Head of caudate nucleus (tissue), 42 donors: ENCODE measurements around the gene MYRFL.
"Not testable (repeated sequence)": the region's sequence is repeated elsewhere in the genome, so short reads cannot be mapped to it uniquely, and the experiment has no call there.

Source experiments
- DNase-seq, 42 donors: peaks; one replicate each; pipeline versions ENCODE4 v3.0.0 to v3.0.0-alpha.2; 2020 to 2021; ENCODE audit warnings: mixed read lengths in 7 of 42
- intact Hi-C: fragments of 100-400 bp; cut with DNase I; formaldehyde crosslinking; loops from one replicate; pipeline ENCODE4 v1.15.0; 2022

The MYRFL gene

DNA sequence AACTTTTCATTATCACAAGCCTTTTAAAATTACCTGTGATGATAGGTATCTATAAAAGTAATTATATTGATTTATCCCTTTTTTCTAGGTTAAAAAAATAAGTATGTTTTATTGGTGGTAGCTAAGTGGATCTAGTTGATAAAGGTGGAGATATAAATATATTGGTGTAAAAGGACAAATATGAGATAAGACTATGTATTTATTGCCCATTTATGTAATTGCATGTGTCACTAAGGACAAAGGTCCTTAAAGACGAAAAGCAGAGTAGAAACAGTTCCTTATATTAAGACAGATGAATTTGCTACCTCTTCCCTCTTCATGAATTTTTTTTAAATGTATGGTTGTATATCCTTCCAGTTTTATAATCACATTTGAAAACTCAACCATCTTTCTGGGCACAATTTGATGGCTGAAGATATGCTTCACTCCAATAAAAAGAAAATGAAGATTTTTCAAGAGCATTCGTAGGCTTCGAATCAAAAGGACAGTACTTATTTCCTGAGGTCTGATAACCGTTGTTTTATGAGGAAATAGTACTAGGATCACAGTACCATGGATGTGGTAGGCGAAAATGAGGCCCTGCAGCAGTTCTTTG, at the start of gene MYRFL:
Gene MYRFL (plus strand): TSS at position 262 of the 595 bp plus-strand sequence. CDS start 291 bp downstream, at position 553.
- no peak for DNase-seq
- intact Hi-C loops, result no loop called here

DNA sequence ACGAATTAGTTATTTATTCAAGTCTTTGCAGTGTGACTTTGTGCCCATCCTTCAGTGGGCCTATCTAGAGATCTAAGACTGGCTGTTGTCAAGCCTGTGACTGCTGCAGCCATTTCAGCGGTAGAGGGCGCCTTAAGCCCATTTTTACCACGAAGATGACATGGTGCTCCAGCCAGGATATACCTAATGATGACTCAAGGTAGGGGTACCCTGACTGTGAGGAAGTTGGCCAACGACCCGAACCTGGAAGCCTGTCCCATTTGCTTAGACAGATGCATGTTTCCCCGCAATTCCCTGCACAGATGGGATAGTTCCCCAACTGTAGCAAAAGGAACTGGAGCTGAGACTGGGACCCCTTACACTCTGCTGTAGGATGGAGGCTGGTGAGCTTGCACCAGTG, 45.1 kb upstream of the MYRFL start:
- intact Hi-C loops, result no loop called here
- peak in 13 of 42 donors; percentile 4 to 48 (median 14) for DNase-seq

DNA sequence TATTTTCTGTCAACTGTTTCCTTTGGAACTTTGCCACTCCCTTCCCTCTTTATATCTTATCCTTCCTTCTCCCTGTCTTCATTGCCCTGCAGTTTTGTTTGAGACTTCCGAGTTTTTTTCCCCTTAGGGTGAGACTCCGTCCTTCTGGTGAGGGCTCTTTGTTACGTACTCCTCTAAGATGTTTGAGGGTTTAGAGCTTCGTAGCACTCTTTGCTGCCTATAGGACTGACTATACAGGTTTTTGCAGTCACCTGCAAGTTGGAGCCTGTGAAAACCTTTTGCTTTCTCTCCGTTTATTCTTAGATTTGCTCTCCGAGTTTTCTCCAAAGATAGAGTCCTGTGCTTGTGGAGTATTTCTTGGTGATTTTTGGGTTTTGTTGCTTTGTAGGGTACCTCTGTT, 41.7 kb upstream of the MYRFL start:
- intact Hi-C loops, result no loop called here
- DNase-seq, result no peak

DNA sequence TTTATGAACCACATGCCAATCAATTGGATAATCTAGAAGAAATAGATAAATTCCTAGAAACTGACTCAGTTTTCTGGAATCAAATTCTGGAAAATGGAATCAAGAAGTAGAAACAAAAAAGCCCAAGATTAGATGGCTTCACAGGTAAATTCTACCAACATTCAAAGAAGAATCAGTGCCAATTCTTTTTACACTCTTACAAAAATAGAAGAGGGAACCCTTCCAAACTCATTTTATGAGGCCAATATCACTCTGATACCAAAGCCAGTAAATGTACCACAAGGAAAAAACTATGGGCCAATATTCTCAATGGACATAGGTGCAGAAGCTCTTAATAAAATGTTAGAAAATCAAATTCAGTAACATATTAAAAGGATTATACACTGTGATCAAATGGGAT, 35.7 kb upstream of the MYRFL start:
- DNase-seq, result no peak
- intact Hi-C loops, result no loop called here

DNA sequence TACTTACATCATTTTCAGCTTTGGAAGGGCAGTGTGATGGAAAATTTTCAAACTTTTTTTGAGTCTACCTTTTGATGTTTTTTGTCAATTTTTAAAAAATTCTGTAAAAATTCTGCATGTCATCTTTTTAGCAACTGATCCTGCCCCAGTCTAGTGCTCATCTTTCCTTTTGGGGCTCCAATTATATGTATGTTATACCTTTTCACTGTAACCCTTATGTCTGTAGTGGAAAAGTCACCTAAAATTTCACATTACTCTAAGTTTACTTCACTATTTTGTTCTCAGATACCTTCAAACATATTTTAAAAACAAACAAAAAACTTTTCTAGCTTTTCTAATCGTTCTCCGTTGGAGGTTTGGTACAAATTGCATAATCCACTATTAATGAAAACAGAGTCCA, 32.5 kb upstream of the MYRFL start:
- DNase-seq, result no peak
- intact Hi-C loops, result no loop called here

DNA sequence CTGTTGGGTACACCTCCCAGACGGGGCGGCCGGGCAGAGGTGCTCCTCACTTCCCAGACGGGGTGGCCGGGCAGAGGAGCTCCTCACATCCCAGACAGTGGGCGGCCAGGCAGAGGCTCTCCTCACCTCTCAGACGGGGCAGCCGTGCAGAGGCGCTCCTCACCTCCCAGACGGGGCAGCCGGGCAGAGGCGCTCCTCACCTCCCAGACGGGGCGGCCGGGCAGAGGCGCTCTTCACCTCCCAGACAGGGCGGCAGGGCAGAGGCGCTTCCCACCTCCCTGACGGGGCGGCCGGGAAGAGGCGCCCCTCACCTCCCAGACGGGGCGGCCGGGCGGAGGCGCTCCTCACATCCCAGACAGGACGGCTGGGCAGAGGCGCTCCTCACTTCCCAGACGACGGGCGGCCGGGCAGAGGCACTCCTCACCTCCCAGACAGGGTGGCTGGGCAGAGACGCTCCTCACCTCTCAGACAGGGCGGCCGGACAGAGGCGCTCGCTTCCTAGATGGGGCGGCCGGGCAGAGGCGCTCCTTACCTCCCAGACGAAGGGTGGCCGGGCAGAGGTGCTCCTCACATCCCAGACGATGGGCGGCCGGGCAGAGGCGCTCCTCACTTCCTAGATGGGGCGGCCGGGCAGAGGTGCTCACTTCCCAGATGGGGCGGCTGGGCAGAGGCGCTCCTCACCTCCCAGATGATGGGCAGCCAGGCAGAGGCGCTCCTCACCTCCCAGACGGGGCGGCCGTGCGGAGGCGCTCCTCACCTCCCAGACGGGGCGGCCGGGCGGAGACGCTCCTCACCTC, 17.7 kb upstream of the MYRFL start:
- intact Hi-C loops, DNase-seq: not testable (repeated sequence)

DNA sequence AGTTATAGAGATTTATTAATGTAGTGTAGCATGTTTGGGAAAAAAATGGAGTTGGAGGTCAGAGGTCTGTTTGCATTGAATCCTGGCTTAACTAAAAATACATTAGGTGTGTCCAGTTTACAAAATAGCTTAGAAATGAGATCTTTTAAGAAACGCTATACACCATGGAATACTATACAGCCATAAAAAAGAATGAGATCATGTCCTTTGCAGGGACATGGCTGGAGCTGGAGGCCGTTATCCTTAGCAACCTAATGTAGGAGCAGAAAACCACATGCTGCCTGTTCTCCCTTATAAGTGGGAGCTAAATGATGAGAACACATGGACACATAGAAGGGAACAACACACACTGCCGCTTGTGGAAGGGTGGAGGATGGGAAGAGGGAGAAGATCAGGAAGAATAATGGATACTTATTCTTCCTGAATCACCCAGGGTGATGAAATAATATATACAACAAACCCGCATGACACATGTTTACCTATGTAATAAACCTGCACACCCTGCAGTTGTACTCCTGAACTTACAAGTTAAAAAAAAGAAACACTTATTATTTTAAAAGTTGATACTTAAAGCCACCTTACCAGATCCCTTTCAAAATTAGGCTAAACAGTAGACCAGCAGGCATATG, 14.0 kb upstream of the MYRFL start:
- intact Hi-C loops, result no loop called here
- DNase-seq, result no peak

DNA sequence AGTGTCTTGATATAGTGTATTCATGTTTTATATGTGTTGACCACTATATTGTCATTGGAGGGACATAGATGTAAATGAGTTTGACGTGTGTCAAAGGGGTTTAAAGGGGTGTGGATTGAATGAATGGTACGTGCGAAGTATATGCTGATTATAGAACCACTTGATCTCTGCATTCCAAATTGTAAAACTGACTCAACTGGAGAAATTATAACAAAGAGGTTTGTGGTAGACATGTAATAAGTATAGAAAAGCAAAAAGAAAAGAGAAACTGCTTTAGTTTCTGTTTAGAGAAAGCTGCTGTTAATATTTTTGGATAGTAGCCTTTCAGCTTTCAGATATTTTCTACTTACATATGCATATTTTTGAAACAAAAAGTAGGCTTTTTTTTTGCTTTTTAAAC, 8.9 kb upstream of the MYRFL start:
- DNase-seq, result no peak
- intact Hi-C loops, result no loop called here

DNA sequence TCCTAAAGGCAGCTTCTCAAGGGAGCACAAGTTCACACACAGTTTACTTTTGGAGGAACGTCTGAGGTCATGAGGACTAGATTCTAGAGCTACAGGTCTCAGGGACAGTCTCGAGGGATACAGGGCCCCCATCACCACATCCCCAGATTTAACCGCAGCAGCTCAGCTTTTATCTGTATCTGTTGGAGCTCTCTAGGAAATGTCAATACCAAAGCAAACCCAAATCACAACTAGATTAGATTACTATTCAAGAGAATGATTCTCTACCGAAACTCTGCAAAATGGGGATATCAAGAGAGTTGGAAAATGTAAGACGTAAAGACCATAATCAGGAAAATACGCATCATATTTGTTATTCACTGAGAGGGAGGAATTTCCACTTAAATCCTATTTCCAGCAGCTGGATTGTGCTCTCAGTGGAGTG, 4.0 kb upstream of the MYRFL start:
- intact Hi-C loops, result loop anchor here (2.0 kb wide), 1 partner anchor 82 kb away; the partner anchor contains the start of gene RAB3IP
- no peak for DNase-seq

DNA sequence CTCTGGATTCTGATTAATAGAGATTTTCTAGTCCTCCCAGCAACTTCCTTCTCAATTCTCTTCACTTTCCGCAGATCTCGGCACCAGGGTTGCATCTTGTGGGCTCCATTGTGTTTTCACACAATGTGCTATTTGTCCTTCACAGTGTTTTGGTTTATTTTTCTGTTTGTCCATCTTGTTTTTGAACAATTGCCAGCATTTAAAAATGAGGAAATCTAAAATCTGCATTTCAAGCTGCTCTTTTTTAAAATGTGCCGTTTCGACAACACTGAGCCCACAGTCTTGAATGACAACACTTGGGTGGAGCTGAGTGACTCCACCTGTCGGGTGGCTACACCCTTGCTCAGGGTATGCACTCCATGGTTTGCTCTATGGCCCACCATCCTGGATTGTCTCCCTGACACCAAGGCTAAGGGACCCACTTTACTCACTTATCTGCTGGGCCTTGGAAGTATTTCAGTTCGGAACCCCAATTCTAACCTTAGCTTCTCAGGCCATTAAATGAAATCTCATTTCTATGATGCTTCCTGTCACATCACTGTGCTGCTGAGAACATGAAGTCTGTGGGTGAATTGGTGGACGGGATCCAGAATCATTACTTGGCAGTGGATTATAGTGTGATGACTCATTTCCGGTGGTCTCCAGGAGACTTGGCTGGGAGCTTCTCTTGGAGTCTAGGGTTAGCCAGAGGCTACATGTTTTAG, 3.4 kb upstream of the MYRFL start:
- peak in 27 of 42 donors; percentile 8 to 70 (median 37) for DNase-seq
- intact Hi-C loops, result loop anchor here (2.0 kb wide), 1 partner anchor 83 kb away; the partner anchor contains the start of gene RAB3IP

DNA sequence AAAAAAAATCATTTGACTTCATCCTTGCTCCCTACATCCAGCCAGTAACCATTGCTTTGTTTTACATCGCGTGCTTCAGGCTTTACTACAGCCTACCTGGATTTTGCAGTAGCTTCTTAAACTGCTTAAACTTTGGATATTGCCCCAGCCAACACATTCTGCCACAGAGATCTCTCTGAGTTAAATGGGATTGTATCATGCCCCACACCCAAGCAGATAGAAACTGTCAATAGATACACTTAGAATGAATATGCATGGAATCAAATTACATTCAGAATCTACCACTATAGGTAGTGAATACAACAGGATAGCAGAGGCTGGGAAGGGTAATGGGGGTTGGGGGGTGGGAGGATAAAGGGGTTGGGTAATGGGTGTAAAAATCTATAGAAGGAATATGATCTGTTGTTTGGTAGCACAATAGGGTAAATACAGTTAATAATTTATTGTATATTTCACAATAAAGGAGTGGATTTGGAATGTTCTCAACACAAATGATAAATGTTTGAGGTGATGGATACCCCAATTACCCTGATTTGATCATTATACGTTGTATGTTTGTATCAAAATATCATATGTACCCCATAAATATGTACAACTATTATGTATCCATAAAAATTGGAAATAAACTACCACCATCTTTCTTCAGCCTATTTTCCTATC, 2.7 kb upstream of the MYRFL start:
- intact Hi-C loops, result no loop called here
- DNase-seq, result no peak

DNA sequence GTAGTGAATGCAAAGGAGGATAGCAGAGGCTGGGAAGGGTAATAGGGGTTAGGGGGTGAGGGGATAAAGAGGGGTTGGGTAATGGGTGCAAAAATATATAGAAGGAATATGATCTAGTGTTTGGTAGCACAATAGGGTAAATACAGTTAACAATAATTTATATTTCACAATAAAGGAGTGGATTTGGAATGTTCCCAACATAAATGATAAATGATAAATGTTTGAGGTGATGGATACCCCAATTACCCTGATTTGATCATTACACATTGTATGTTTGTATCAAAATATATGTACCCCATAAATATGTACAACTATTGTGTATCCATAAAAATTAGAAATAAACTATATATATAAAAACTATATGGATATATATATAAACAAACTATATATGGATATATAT, 999 bp upstream of the MYRFL start:
- no peak for DNase-seq
- intact Hi-C loops, result no loop called here

DNA sequence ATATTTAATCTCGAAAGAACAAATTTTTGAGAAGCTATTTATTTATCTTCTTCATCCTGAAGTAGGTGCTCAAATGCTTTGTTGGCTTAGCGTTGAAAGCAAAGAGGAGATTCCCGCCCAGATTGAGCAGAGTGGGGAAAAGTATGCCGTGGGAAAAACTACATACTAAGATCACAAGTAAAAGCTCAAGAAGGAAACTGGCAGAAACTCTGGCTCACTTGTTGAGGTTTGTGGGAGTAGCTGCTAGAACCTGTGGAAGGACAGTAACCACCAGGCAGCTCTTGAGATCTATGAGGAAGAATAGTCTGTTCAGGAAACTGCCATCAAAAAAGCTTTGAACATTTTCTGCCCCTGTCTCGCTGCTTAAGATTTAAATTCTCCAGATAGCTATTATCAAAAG, 3.9 kb downstream of the MYRFL start:
- DNase-seq, result no peak
- intact Hi-C loops, result no loop called here

DNA sequence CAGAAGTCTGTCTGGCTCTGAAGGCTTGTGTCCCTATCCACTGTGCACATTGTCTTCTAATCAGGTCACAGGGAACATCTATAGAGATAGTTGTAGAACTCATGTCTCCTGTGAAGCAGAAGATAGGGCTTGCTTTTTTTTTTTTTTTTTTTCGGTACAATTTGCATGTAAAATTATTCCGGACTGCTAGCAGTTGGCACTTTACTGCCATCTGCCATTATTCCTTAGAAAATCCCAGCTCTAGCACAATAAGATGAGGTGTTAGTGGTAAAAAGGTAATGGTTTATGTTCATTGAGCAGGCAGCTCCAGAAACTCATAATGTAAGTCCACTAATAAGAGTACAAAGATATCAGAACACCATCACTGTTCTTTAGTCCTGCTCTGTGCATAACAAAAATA, 8.7 kb downstream of the MYRFL start:
- intact Hi-C loops, result no loop called here
- DNase-seq, result no peak

DNA sequence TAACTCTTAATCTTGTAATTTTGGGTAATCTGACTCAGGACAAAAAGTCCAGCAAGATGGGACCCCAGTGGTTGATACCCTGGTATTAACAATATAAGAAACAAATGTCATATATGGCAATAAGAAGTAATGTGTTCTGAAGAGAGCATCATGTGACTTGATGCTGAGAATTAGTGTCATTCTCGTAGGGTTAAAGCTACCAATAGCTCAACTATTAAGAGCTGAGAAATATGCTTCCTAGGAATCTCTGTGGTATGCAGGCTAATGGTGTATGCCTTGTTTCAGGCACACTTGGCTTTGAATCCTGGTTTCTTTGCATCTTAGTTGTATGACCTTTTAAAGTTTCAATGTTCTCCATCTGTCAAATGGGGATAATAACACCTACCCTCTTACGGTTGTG, 9.1 kb downstream of the MYRFL start:
- intact Hi-C loops, result no loop called here
- DNase-seq, result no peak

DNA sequence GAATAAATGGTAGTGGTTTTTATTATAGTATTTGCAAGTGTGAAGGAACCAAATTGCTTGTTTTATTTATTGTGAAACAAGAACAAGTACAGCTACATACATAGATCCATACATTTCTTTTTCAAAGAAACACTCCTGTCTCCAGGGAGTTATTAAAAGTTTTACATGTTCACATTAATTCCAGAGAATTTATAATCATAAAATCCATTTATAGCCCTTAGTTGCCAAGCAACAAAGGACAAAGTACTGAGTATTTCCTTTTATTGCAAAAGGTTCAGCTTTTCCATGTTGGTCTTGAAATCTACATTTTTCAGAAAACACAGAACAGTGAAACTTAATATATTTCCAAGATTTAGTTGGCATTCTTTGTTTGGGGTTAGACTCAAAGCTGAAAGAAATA, 9.5 kb downstream of the MYRFL start:
- intact Hi-C loops, result no loop called here
- DNase-seq, result no peak

DNA sequence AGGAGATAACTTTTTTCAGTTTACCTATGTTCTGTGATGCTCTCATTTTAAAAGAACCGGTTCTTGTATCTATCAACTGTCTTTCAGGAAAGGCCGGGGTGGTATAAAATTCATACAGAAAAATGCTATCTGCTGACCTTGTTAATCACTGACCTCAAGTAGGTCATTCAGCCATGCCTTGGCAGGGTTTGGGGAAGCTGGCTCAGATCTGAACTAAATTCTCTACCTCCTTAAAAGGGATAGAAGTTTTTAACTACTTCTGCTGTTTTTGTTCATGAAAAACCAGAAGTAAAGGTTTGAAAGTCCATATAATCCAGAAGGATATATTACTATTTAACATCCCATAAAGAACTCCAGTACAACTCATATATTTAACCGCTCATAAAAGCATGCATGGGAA, 10.1 kb downstream of the MYRFL start:
- DNase-seq, result no peak

DNA sequence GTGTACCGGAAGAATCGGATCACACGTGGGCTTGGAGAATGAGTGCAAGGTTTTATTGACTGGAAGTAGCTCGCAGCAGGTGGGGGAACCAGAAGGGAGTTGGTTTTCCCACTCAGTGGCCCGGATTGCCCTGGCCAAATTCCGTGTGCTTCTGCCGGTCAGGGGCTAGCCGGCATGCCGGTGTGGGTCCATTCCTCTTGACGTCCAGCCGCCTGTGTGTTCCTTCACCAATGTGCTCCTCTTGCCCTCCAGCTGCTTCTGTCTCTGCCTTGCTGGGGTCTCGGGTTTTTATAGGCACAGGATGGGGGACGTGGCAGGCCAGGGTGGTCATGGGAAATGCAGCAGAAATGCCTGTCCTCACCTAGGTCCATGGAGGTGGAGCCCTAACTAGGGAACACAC, 11.0 kb downstream of the MYRFL start:
- intact Hi-C loops, result no loop called here
- DNase-seq, result no peak

More for the DNA sequence above, 10.1 kb downstream of the MYRFL start:
- intact Hi-C loops, result no loop called here

DNA sequence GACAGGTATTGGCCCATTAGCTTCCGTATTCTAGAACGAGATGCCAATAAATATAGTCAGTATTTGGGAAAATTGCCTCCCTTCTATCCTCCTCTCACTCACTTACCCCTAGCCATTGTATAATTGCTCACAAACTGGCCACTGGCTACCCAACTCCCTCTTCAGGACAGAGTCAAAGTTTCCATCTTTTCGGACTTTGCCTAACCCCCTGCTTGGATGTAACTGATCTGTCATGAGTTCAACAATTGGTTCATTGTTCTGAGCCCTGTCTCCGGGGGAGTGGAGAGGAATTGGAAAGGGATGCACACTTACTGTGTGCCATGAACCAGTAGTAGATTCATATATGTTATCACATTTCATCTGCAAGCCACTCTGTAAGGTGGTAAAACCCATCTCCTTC, 12.2 kb downstream of the MYRFL start:
- intact Hi-C loops, result no loop called here
- DNase-seq, result peak in 21 of 42 donors; percentile 7 to 68 (median 28)
